GM18951 (cell line): ENCODE data around the gene PLCG1.

ENCODE experiments used
- POLR2A ChIP-seq: IDR thresholded peaks from 4 replicates; pipeline ENCODE4 v1.6.1; 2011; ENCODE audit warnings: mild to moderate bottlenecking; ENCODE audit not compliant: insufficient read length, insufficient read depth; ENCODE audit errors: extremely low read depth
- in situ Hi-C: fragments of 300-500 bp; cut with MboI; formaldehyde crosslinking; loops from one replicate; pipeline ENCODE4 v1.12.0; 2022; ENCODE audit warnings: low sequenced_read_pairs, mixed read lengths, inconsistent platforms; ENCODE audit not compliant: unreplicated experiment

Gene PLCG1

GRCh38 chr20:41160686-41161085 lies 23.3 kb downstream of the PLCG1 start:
- in situ Hi-C loops = no loop called here
- TF ChIP-seq POLR2A = no peak

DNA sequence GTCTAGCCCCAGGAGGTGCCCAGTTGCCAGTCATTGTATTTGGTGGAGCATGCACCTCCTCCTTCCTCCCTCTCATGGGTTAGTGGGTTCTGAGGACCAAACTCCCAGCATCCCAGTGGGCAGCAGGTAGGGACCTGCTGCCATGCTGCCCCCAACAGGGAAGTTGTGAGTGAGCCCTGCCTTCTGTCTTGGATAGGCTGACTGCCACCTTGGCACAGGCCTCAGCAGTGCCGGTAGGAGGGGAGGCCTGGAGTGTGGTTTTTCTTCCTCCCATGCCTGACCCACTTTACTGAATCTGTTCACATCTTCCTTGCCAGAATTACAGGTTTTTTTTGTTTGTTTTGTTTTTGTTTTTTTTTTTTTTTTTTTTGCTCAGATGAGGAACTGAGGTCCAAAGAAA lies 24.5 kb downstream of the PLCG1 start:
- in situ Hi-C loops = no loop called here
- TF ChIP-seq POLR2A = no peak

DNA sequence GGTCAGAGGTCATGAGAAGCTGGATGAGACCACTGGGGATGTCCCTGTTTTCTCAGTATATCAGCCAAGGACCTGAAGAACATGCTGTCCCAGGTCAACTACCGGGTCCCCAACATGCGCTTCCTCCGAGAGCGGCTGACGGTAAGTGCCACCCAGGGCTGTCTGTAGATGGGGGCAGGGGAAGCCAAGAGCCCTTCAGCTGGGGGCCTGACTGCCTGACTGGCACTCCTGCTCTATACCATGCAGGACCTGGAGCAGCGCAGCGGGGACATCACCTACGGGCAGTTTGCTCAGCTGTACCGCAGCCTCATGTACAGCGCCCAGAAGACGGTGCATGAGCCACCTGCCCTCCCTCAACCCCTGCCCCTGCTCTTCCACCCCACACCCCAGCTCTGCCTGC lies 25.1 kb downstream of the PLCG1 start:
- in situ Hi-C loops = no loop called here
- no peak for TF ChIP-seq POLR2A

GRCh38 chr20:41163821-41164220 lies 26.5 kb downstream of the PLCG1 start:
- in situ Hi-C loops = no loop called here
- TF ChIP-seq POLR2A = no peak

GRCh38 chr20:41165001-41165882 lies 27.9 kb downstream of the PLCG1 start:
- no peak for TF ChIP-seq POLR2A
- in situ Hi-C loops = no loop called here

DNA sequence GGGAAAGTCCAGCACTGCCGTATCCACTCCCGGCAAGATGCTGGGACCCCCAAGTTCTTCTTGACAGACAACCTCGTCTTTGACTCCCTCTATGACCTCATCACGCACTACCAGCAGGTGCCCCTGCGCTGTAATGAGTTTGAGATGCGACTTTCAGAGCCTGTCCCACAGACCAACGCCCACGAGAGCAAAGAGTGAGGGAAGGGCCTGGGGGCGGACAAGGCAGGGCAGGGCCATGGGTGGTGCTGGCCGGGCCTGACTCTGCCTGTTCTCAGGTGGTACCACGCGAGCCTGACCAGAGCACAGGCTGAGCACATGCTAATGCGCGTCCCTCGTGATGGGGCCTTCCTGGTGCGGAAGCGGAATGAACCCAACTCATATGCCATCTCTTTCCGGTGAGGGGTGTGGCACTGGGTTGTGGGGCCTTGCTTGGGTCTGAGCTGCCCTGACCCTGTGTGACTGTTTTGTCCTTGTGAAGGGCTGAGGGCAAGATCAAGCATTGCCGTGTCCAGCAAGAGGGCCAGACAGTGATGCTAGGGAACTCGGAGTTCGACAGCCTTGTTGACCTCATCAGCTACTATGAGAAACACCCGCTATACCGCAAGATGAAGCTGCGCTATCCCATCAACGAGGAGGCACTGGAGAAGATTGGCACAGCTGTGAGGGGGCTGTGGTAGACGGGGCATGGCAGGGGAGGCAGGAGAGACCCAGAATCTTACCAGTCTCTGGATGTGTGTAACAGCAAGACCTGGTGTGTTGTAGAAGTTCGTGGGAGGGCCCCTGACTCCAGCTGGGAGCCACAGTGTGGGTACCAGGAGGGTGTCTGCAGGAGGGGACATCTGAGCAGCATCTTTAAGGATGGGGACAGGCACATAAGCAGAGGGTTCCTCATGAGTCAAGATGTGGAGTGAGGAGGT lies 29.1 kb downstream of the PLCG1 start:
- TF ChIP-seq POLR2A = no peak
- in situ Hi-C loops = no loop called here

GRCh38 chr20:41167118-41167470 lies 29.8 kb downstream of the PLCG1 start:
- no peak for TF ChIP-seq POLR2A
- in situ Hi-C loops = no loop called here

GRCh38 chr20:41167481-41168253 lies 30.3 kb downstream of the PLCG1 start:
- no peak for TF ChIP-seq POLR2A
- in situ Hi-C loops = no loop called here

GRCh38 chr20:41168281-41169161 lies 31.2 kb downstream of the PLCG1 start:
- no peak for TF ChIP-seq POLR2A
- in situ Hi-C loops = no loop called here

- in situ Hi-C loops = no loop called here
- TF ChIP-seq POLR2A = no peak
Measured at GRCh38 chr20:41169162-41169690, 31.9 kb downstream of the PLCG1 start.

DNA sequence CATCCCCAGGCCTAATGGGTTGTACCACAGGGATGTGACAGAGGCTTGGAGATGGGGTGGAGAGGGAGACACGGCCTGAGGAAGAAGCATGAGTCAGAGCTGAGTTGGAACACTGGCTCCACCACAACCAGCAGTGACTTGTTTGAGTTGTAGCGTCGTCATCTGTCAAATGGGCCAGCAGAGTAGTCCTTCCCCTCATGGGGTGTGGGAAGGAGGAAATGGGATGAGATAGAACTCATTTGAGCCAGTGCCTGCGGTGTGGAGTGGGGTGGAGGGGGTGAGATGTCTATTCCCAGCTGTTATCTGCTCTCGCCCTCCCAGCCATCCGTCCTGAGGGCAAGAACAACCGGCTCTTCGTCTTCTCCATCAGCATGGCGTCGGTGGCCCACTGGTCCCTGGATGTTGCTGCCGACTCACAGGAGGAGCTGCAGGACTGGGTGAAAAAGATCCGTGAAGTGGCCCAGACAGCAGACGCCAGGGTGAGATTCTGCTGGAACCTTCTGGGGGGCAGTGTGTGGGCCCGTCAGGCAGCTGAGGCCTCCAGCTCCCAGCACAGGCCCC lies 32.5 kb downstream of the PLCG1 start:
- no peak for TF ChIP-seq POLR2A
- in situ Hi-C loops = loop anchor here (5.0 kb wide), 1 partner anchor 167 kb away; no protein-coding TSS in a partner anchor
